Mucosa of descending colon (tissue), 3 donors: Measurements from ENCODE around the gene ERICH3. TPM values are rescaled to one million over a fixed set of nuclear protein-coding genes. Genes with fewer than 3 reads are reported as not detected.

ENCODE experiments used
- ATAC-seq: fragments of 200-7000 bp; cut with Tn5 transposase; one replicate; pipeline ENCODE4 v1.9.1; 2020; ENCODE audit warnings: mild to moderate bottlenecking, moderate library complexity
- DNase-seq, 3 donors: peaks; one replicate each; pipeline ENCODE4 v3.0.0-alpha.2; 2020
- H3K36me3 ChIP-seq: fragments of 200-600 bp; one replicate; pipeline ENCODE4 v1.8.0; 2021; ENCODE audit warnings: low read depth, mild to moderate bottlenecking
- H3K4me1 ChIP-seq: fragments of 200-600 bp; one replicate; pipeline ENCODE4 v1.8.0; 2021; ENCODE audit warnings: low read depth, mild to moderate bottlenecking
- H3K4me3 ChIP-seq: fragments of 200-600 bp; one replicate; pipeline ENCODE4 v1.8.0; 2021; ENCODE audit warnings: mild to moderate bottlenecking
- H3K9me3 ChIP-seq: fragments of 200-600 bp; one replicate; pipeline ENCODE4 v1.8.0; 2021; ENCODE audit warnings: mild to moderate bottlenecking
- intact Hi-C, 2 donors: fragments of 100-400 bp; cut with DNase I in 1 of 2; cut with micrococcal nuclease in 1 of 2; formaldehyde crosslinking; loops; one replicate each; pipeline versions ENCODE4 v1.11.0 to v1.11.1; 2022; cut with DNase I, micrococcal nuclease
- total RNA-seq, 3 donors: library from RNA; stranded (reverse); fragmentation: NEBNext Ultra II Directional in 2 of 3; extraction: Animal tissue kit (Norgen Biotek cat#: 25700) in 2 of 3; gene quantifications; one replicate each; pipeline versions ENCODE4 v1.2.1 to v1.2.4, GENCODE V29; 2021 to 2023
- TF ChIP-seq, protein P1 (sequence below): fragments of 200-600 bp; IDR thresholded peaks from one replicate; pipeline ENCODE4 v1.8.0; 2022; ENCODE audit warnings: antibody characterized with exemption, mild to moderate bottlenecking
- donor health status: DM: no; HTN: no; CAD: no; lungs with moderate emphysema.
- donor health status: DM: no; HTN: no; CAD: no.
- donor health status: DM: no; HTN: yes; CAD: no.

The ERICH3 gene
- total RNA-seq, 3 donors from 2014 or later = 0.06 to 0.51 (median 0.14) TPM

DNA sequence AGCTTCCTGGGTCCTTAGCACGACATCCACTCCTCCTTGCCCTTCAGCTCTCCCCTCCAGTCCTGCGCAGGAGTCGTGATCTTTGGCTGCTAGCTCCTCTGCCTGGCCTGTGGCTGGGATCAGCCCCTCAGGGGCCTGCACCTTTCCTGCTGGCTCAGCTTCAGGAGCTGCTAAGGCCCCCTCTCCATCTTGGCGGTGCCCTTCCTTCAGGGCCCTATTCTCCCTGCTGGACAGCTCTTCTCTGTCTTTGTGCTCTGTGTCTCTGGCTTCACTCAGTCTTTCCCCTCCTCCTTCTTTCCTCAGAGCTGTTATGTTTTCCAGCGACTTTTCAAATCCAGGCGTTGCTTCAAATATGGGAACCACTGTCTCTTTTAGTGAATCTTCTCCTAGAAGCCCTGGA lies 101.7 kb downstream of the ERICH3 start:
- H3K4me3 ChIP-seq = no peak overlapping the region
- no peak for ATAC-seq
- intact Hi-C loops = no loop called here

GRCh38 chr1:74571493-74571800 lies 102.1 kb downstream of the ERICH3 start:
- H3K4me1 ChIP-seq = no peaks in the 10 kb centered on the region
- TF ChIP-seq, protein P1, sequence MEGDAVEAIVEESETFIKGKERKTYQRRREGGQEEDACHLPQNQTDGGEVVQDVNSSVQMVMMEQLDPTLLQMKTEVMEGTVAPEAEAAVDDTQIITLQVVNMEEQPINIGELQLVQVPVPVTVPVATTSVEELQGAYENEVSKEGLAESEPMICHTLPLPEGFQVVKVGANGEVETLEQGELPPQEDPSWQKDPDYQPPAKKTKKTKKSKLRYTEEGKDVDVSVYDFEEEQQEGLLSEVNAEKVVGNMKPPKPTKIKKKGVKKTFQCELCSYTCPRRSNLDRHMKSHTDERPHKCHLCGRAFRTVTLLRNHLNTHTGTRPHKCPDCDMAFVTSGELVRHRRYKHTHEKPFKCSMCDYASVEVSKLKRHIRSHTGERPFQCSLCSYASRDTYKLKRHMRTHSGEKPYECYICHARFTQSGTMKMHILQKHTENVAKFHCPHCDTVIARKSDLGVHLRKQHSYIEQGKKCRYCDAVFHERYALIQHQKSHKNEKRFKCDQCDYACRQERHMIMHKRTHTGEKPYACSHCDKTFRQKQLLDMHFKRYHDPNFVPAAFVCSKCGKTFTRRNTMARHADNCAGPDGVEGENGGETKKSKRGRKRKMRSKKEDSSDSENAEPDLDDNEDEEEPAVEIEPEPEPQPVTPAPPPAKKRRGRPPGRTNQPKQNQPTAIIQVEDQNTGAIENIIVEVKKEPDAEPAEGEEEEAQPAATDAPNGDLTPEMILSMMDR = no peak
- intact Hi-C loops = no loop called here
- DNase-seq (no peak), ATAC-seq (no peak)
- no peaks in the 10 kb centered on the region for H3K9me3 ChIP-seq
- no peaks in the 10 kb centered on the region for H3K36me3 ChIP-seq
- no peak overlapping the region for H3K4me3 ChIP-seq

More for the DNA sequence above, 101.7 kb downstream of the ERICH3 start:
- Histone ChIP-seq H3K9me3 (no peaks in the 10 kb centered on the region), H3K4me1 (no peaks in the 10 kb centered on the region), H3K36me3 (no peaks in the 10 kb centered on the region)
- DNase-seq = no peak
- TF ChIP-seq, protein P1 = no peak

GRCh38 chr1:74570797-74571492 lies 102.6 kb downstream of the ERICH3 start:
- no peaks in the 10 kb centered on the region for H3K4me1 ChIP-seq
- TF ChIP-seq, protein P1 = no peak
- H3K36me3 ChIP-seq = no peaks in the 10 kb centered on the region
- intact Hi-C loops = no loop called here
- DNase-seq (no peak), ATAC-seq (no peak)
- no peaks in the 10 kb centered on the region for H3K9me3 ChIP-seq
- no peak overlapping the region for H3K4me3 ChIP-seq

GRCh38 chr1:74549932-74550331 lies 123.7 kb downstream of the ERICH3 start:
- TF ChIP-seq, protein P1 = no peak
- intact Hi-C loops = no loop called here
- DNase-seq (no peak), ATAC-seq (no peak)
- H3K4me1 ChIP-seq = no peaks in the 10 kb centered on the region
- H3K9me3 ChIP-seq = no peaks in the 10 kb centered on the region
- H3K4me3 ChIP-seq = no peak overlapping the region
- no peaks in the 10 kb centered on the region for H3K36me3 ChIP-seq

DNA sequence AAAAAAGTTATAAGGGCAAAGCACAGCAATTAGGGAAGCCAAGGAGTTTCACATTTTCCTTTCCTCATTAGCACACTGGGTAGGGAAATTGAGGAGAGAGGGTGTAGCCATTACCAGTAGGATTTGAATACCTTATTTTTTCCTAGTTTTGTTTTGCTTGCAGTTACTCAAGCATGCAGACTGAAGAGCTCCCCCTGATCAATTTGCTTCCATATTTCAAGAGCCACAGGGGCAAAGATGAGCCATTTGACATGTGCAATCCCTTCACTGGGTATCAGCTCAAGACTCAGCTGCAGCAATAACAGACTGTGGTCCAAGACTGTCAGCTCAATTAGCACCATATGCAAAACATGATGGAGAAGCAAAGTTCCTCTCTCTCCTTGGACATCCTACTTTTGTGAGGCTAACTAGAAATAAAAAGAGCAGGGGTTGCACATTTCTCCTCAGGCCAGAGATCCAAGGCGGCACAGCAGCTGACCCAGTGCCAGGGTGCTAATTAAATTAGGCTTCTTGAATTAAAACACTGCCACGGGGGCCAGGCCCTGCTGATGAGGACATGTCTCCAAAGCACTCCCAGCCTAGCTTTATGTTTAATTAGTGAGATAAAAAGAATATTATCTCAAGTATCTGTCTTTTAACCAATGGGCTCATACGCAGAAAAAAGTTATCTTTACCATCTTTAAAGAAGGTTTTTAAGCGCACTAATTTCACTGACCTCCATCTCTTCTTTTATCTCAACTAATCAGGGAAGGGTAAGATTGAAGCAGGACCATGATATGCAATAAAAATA lies 124.4 kb downstream of the ERICH3 start:
- Histone ChIP-seq H3K4me1 (no peaks in the 10 kb centered on the region), H3K9me3 (no peaks in the 10 kb centered on the region), H3K4me3 (no peak overlapping the region), H3K36me3 (no peaks in the 10 kb centered on the region)
- TF ChIP-seq, protein P1 = no peak
- intact Hi-C loops = no loop called here
- DNase-seq (no peak), ATAC-seq (no peak)
